COLO668 (cell line): ENCODE results near the gene PIGV.
"Not testable (repeated sequence)": the region's sequence is repeated elsewhere in the genome, so short reads cannot be mapped to it uniquely, and the experiment has no call there.

Experiments
- DNase-seq: peaks from one replicate; lab custom pipeline; 2025; ENCODE audit not compliant: unreplicated experiment; lab: John Stamatoyannopoulos, UW

PIGV gene

DNA sequence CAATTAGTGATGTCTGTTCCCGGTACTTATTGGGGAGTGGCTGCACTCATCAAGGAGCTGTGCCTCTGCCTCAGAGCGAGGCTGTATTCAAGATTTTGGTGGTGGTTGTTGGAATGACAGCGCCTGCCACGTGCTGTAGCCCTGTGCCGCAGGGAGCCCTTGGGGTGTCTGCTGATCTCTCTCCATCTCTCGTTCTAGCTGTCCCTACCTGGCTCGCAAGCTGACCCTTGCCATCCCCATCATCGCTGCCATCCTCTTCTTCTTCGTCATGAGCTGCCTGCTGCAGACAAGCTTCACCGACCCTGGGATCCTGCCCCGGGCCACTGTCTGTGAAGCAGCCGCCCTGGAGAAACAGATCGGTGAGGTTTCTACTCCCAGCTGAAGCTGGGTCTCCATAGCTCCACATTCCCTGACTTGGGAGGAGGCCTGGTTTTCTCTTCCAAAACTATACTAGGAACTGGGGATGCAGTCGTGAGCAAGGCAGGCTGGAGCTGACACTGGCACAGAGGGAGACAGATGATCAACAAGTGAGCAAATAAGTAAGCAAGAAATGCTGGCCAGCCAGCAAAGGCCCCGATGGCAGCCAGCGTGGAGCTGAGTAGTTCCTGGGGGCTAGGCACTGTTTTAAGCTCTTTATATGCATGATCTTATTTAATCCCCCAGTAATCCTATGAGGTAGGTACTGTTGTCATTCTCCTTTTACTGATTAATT, 44.7 kb downstream of the PIGV start:
- DNase-seq, result no peak

DNA sequence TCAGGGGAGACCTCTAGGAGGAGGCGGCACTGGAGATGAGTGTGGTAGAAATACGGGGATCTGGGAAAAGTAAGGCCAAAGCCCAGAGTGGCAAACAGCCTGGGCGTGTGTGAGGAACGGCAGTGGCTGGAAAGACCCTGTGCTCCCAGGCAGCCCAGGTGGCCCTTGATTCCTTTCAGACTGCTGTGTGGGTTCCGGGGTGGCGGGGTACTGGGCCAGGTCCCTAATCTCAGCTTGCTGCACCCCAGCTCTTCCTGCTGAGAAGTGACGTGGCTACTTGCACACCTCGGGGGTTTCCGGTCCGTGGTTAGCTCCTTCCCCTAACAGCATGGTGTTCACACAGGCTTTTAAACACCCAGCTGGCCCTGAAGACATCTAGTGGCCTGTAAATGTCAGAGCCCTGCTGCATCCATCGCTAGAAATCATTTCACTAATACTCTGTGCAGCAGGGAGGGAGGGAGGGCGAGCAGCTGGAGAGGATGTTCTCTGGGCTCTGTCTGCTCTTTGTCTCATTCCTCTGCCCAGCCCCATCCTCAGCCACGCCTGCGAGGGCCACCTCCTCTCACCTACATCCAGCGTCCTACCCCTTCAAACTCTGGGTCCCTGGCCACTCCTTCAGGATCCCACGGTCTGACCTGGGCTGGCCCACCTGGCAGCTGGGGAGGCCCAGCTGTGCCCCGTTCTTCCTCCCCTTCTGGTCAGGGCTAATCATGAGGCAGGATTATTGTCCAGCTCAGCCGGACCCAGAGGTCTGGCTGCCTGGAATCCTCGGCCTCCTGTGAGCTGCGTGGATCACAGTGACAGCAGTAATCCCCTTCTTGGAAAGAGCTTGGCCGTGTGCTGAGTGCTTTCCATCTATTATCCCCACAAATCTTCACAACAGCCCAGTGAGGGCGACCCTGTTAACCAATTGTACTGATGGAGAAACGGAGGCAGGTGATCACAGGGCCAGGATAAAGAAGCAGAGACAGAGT, 46.0 kb downstream of the PIGV start:
- no peak for DNase-seq

DNA sequence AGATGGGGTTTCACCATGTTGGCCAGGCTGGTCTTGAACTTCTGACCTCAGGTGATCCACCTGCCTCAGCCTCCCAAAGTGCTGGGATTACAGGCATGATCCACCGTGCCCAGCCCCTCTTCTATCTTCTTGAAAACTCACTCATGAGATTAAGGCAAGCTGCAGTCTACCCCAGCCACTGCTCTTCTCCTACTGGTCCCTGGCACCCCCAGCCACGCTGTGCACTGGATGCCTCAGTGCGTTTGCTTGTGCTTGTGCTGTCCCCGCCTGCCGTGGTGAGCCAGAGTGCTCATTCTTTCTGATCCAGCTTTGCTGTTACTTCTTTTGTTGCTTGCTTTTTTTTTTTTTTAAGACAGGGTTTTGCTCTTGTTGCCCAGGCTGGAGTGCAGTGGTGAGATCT, 49.9 kb downstream of the PIGV start:
- not testable (repeated sequence) for DNase-seq

DNA sequence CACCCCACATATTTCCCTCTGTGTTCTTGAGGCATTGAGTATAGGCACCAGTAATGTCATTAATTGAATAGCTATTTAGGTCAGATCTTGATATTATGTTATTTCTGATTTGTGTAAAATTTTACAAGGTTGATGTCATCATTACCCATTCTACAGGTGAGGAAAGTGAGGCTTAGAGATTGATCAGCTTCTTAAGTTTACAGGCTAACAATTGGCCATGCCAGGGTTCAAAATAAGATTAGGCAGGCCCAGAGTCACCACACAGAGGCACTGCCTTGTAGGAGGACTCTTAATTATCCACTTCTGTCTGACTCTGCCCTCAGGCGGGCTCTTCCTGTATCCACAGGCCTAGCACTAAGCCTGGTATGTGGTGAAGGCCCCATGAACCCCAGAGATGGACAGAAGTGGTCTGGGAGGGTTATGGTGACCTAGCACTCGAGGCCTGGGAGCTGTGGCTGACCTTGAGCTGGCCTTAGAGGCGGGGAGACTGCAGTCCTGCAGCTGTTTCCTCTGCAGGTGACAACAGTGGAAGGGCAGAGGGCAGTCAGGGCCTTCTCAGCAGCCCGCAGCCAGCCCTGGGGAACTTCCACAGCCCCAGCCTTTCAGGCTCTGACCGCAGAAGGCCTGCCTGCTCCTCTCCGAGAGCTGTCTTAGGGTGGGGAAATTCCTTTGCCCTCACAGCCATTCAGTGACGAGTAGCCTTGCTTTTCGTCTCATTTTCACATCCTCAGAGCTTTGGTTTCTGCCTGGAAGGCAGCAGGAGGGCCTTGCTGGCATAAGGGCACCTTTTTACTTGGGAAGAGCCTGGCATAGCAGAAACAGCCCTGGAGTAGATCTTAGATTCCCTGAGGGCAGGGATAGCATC, 51.0 kb downstream of the PIGV start:
- no peak for DNase-seq

DNA sequence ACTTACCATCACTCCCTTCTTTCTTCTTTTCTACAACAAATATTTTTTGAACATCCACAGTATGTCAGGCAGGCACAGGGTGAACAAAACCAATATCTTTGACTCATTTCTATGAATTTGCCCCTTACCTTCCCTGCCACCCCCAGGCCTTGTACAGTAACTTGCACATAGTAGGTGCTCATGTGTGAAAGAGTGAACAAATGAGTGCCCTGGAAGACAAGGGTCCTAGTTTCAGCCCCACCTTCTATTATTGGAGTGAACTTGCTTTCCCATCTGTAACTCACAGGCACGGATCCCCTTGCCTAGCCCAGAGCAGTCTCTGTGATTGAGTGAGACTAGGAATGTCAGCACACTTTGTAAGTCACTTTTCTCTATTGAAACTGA, 51.6 kb downstream of the PIGV start:
- no peak for DNase-seq

DNA sequence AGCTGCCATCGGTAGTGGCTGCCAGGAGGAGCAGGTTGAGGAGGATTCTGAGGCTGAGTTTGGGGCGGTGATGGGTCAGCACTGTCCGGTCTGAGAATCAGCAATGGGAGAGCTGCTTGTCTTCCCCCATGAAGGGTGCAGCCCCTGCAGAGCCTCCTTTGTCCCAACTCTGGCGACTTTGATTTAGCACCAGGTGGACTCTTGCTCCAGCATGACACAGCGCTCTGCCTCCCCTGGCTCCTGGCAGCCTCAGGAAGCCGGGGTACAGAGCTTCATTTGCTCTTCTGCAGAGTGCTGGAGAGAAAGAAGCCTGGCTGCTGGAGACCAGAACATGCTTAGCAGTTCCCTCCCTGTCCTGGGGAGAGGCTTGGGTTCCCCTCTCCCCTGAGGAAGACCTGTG, 52.0 kb downstream of the PIGV start:
- DNase-seq, result no peak

DNA sequence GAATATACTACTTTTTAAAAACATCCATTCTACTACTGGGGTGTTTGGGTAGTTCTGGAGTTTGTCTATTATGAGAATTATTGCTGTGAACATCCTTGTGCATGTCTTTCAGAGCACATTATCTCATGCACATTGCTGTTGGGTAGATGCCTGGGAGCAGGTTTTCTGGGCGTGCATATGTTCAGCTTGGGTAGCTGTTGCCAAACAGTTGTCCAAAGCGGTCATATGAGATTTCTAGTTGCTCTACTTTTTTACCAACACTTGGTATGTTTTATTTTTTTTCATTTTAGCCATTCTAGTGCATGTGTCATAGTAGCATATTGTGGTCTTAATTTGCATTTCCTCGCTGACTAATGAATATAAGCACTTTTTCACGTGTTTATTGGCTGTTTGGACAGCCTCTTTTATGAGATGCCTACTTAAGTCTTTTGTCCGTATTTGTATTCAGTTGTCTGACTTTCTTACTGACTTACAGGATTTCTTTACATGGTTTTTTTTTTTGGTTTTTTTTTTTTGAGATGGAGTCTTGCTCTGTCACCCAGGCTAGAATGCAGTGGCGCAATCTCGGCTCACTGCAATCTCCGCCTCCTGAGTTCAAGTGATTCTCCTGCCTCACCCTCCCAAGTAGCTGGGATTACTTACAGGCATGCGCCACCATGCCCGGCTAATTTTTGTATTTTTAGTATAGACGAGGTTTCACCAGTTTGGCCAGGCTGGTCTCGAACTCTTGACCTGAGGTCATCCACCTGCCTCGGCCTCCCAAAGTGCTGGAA, 56.9 kb downstream of the PIGV start:
- no peak for DNase-seq

DNA sequence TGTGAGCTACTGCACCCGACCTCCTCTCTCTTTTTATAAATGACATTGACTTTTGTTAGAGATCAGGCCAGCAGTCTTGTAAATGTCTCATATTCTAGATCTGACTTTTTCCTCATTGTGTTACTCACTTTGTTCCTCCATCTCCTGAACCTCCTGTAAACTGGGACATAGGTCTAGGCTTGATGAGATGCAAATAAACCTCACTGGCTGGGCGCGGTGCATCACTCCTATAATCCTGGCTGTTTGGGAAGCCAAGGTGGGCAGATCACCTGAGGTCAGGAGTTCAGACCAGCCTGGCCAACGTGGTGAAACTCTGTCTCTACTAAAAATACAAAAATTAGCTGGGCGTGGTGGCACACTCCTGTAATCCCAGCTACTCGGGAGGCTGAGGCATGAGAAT, 60.1 kb downstream of the PIGV start:
- not testable (repeated sequence) for DNase-seq
